SW 1271 (cell line): ENCODE measurements around the gene SNORC.

Source experiments
- DNase-seq, 2 experiments: peaks; one replicate each; lab custom pipeline; 2025; lab: John Stamatoyannopoulos, UW

The SNORC gene

GRCh38 chr2:232882505-232883115, 12.5 kb downstream of the SNORC start:
- DNase-seq = no peak

- DNase-seq = no peak
Measured at GRCh38 chr2:232883116-232883721, 13.2 kb downstream of the SNORC start.

- no peak for DNase-seq
Measured at GRCh38 chr2:232884001-232884421, 13.9 kb downstream of the SNORC start.

GRCh38 chr2:232884549-232885263, 14.6 kb downstream of the SNORC start:
- no peak for DNase-seq

- DNase-seq = no peak
Measured at GRCh38 chr2:232885264-232885961, 15.3 kb downstream of the SNORC start.

GRCh38 chr2:232886176-232886575, 16.1 kb downstream of the SNORC start:
- no peak for DNase-seq

GRCh38 chr2:232886632-232887031, 16.6 kb downstream of the SNORC start:
- no peak for DNase-seq

- no peak for DNase-seq
Measured at GRCh38 chr2:232887171-232887850, 17.2 kb downstream of the SNORC start.

- no peak for DNase-seq
Measured at GRCh38 chr2:232888099-232888836, 18.2 kb downstream of the SNORC start.

- no peak for DNase-seq
Measured at GRCh38 chr2:232888839-232889529, 18.9 kb downstream of the SNORC start.

GRCh38 chr2:232889876-232890401, 19.9 kb downstream of the SNORC start:
- no peak for DNase-seq

- DNase-seq = no peak
Measured at GRCh38 chr2:232890536-232890895, 20.5 kb downstream of the SNORC start.

- DNase-seq = no peak
Measured at GRCh38 chr2:232890896-232891601, 21.0 kb downstream of the SNORC start.

GRCh38 chr2:232891621-232892071, 21.6 kb downstream of the SNORC start:
- no peak for DNase-seq

GRCh38 chr2:232892221-232892620, 22.2 kb downstream of the SNORC start:
- DNase-seq = no peak

GRCh38 chr2:232892843-232893242, 22.8 kb downstream of the SNORC start:
- no peak for DNase-seq

GRCh38 chr2:232893834-232894233, 23.8 kb downstream of the SNORC start:
- no peak for DNase-seq

- no peak for DNase-seq
Measured at GRCh38 chr2:232894251-232894650, 24.2 kb downstream of the SNORC start.

GRCh38 chr2:232894746-232895145, 24.7 kb downstream of the SNORC start:
- DNase-seq = no peak

- no peak for DNase-seq
Measured at GRCh38 chr2:232896111-232896510, 26.0 kb downstream of the SNORC start.
